Lung (tissue), 13 donors: Measurements from ENCODE around the gene HMGN1. TPM values are rescaled to one million over a fixed set of nuclear protein-coding genes. Genes with fewer than 3 reads are reported as not detected.

Experiments used
- ATAC-seq: fragments of 200-7000 bp; cut with Tn5 transposase; one replicate; pipeline ENCODE4 v1.9.1; 2020; ENCODE audit warnings: moderate number of reproducible peaks; ENCODE audit not compliant: insufficient read depth, low FRiP score
- DNase-seq, 3 donors: peaks; one replicate each; pipeline ENCODE4 v3.0.0-alpha.2; 2013 to 2017
- H3K27ac ChIP-seq, 2 donors: one replicate each; pipeline ENCODE4 v1.5.1; 2013; ENCODE audit warnings: mild to moderate bottlenecking in 2 of 2, moderate library complexity in 2 of 2, control low read depth in 1 of 2, inconsistent platforms in 1 of 2, low read depth in 1 of 2, low read length in 1 of 2
- H3K27me3 ChIP-seq, 3 donors: one replicate each; pipeline ENCODE4 v1.5.1; 2013; ENCODE audit warnings: low read length in 2 of 3; ENCODE audit not compliant: control insufficient read depth in 3 of 3, insufficient read depth in 3 of 3
- H3K36me3 ChIP-seq, 4 donors: one replicate each; pipeline ENCODE4 v1.5.1; 2013; ENCODE audit warnings: low read length in 4 of 4, mild to moderate bottlenecking in 1 of 4, moderate library complexity in 1 of 4; ENCODE audit not compliant: control insufficient read depth in 4 of 4, insufficient read depth in 4 of 4
- H3K4me1 ChIP-seq, 5 donors: one replicate each; pipeline ENCODE4 v1.5.1; 2013; ENCODE audit warnings: low read length in 5 of 5, mild to moderate bottlenecking in 2 of 5, moderate library complexity in 1 of 5; ENCODE audit not compliant: control insufficient read depth in 5 of 5, insufficient read depth in 5 of 5
- H3K4me3 ChIP-seq: one replicate; pipeline ENCODE4 v1.5.1; 2013; ENCODE audit warnings: mild to moderate bottlenecking, control low read depth, moderate library complexity
- H3K9ac ChIP-seq, 2 donors: one replicate each; pipeline ENCODE4 v1.5.1; 2013; ENCODE audit warnings: low read length in 2 of 2, control low read depth in 1 of 2; ENCODE audit not compliant: insufficient read depth in 1 of 2
- H3K9me3 ChIP-seq, 4 donors: one replicate each; pipeline ENCODE4 v1.5.1; 2013; ENCODE audit warnings: low read length in 3 of 4, mild to moderate bottlenecking in 1 of 4, moderate library complexity in 1 of 4; ENCODE audit not compliant: control insufficient read depth in 4 of 4, insufficient read depth in 3 of 4
- WGBS, 2 donors: extraction: QIAGEN DNeasy Blood & Tissue Kit; methylation state at CpG; one replicate each; pipeline ENCODE4 v1.1.7; 2013; 5-methylcytosine and 5-hydroxymethylcytosine counted together
- polyA plus RNA-seq, 2 donors: library from polyadenylated mRNA; stranded (reverse); fragments of 200-250 nt; gene quantifications; one replicate each; pipeline ENCODE4 v1.2.1, GENCODE V29; 2013
- small RNA-seq: library from RNA; depleted of rRNA; stranded (forward); fragments of <200 nt; gene quantifications from one replicate; pipeline ENCODE3, GENCODE V24; 2014; ENCODE audit warnings: low replicate concordance
- total RNA-seq, 2 donors: library from RNA; depleted of rRNA in 1 of 2; stranded (reverse); fragments of >200 nt in 1 of 2; gene quantifications; one replicate each; pipeline ENCODE4 v1.2.1, GENCODE V29; 2014 to 2021
- TF ChIP-seq, protein P1 (sequence below): IDR thresholded peaks from 2 replicates; pipeline ENCODE4 v1.5.1; 2012; ENCODE audit warnings: mild to moderate bottlenecking; ENCODE audit errors: control extremely low read depth, extremely low read depth
- donor health status: control.
- donor health status: control.
- donor health status: Bipolar disorder and iron deficiency.
- donor health status: healthy.
- donor health status: DM: yes; HTN: yes; CAD: no.

HMGN1 gene
- total and polyA plus RNA-seq, 4 donors: 124 to 375 (median 166) TPM

DNA sequence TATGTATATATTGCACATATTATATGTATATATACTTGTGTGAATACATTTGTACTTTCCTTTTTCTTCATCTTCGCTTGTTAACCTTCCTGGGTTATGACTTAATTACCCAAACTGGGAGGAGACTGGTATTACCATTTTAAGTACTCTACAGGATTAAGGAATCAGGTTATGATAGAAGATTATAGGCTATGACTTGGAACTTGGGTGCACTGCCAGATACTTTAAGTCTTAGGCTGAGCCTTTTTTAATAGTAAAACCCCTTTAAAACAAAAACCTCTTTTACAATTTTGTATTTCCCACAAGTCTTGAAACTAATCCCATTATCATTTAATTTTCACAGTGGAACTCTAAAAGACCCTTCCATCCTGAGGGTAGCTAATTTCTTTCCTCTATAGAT is 41.4 kb downstream of the HMGN1 start:
- H3K9me3 ChIP-seq: no peaks in the 10 kb centered on the region
- H3K4me3 ChIP-seq: no peak overlapping the region
- ATAC-seq (no peak), DNase-seq (no peak)
- WGBS, 2 donors: 89 to 96% methylated on average over 1 of the region's 1 CpG
- H3K4me1 ChIP-seq: peaks cover 0 to 6% (median 4%) of the 10 kb centered on the region in 5 donors
- H3K9ac ChIP-seq: no peak overlapping the region
- no peaks in the 10 kb centered on the region for H3K27me3 ChIP-seq
- no peak overlapping the region for H3K27ac ChIP-seq
- peaks cover 0 to 15% (median 13%) of the 10 kb centered on the region in 4 donors for H3K36me3 ChIP-seq
- TF ChIP-seq, protein P1, sequence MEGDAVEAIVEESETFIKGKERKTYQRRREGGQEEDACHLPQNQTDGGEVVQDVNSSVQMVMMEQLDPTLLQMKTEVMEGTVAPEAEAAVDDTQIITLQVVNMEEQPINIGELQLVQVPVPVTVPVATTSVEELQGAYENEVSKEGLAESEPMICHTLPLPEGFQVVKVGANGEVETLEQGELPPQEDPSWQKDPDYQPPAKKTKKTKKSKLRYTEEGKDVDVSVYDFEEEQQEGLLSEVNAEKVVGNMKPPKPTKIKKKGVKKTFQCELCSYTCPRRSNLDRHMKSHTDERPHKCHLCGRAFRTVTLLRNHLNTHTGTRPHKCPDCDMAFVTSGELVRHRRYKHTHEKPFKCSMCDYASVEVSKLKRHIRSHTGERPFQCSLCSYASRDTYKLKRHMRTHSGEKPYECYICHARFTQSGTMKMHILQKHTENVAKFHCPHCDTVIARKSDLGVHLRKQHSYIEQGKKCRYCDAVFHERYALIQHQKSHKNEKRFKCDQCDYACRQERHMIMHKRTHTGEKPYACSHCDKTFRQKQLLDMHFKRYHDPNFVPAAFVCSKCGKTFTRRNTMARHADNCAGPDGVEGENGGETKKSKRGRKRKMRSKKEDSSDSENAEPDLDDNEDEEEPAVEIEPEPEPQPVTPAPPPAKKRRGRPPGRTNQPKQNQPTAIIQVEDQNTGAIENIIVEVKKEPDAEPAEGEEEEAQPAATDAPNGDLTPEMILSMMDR: no peak

DNA sequence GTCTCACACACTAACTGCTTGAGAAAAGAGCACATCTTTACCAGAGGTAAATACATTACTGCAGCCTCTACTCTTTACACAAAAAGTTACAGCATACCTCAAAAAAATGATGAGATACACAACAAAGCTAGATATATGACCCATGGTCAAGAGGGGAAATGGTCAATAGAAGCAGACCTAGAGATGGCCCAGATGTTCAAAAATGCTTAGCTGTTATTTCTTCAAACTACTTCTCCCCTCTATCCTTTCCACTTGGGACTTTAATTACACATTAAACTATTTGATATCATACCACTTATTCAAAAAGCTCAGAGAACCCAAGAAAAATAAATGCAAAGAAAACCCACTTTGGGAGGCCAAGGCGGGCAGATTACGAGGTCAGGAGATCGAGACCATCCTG is 48.3 kb downstream of the HMGN1 start:
- H3K9me3 ChIP-seq: peaks cover 0 to 7% (median 4%) of the 10 kb centered on the region in 4 donors

DNA sequence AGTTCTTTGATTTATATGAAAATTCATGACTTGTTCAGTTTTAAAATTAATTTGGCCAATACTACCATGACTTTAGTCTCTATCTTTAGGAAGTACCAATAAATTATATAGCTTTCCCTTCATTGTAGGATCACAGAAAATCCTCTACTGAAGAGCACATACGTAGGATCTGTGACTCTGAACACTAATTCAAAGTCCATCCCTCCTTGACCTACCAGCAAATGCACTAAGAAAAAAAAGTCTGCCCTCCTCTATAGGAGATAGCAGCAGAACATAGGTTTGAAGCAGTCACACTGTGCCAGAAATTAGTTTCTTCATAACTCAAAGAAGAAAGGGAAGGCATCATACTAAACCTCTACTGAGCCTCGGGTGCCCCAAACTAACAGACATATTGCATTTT is 52.0 kb downstream of the HMGN1 start:
- TF ChIP-seq, protein P1: no peak
- 90 to 96% methylated on average over 2 of the region's 2 CpGs for WGBS, 2 donors

More for the DNA sequence above, 48.3 kb downstream of the HMGN1 start:
- Histone ChIP-seq H3K36me3 (peaks cover 12 to 28% (median 18%) of the 10 kb centered on the region in 4 donors), H3K4me1 (peaks cover 0 to 5% (median 0%) of the 10 kb centered on the region in 5 donors), H3K27ac (no peak overlapping the region), H3K9ac (no peak overlapping the region), H3K4me3 (no peak overlapping the region), H3K27me3 (no peaks in the 10 kb centered on the region)
- no peak for DNase-seq
- 98 to 99% methylated on average over 3 of the region's 3 CpGs for WGBS, 2 donors
- ATAC-seq: no peak
- TF ChIP-seq, protein P1: no peak

More for the DNA sequence above, 52.0 kb downstream of the HMGN1 start:
- Histone ChIP-seq H3K27me3 (no peaks in the 10 kb centered on the region), H3K9ac (no peak overlapping the region), H3K4me3 (no peak overlapping the region), H3K27ac (no peak overlapping the region), H3K9me3 (peaks cover 0 to 7% (median 4%) of the 10 kb centered on the region in 4 donors), H3K36me3 (peaks cover 7 to 43% (median 25%) of the 10 kb centered on the region in 4 donors), H3K4me1 (peaks cover 0 to 5% (median 0%) of the 10 kb centered on the region in 5 donors)
- DNase-seq (no peak), ATAC-seq (no peak)

Small RNA genes within 50 kb of the gene (small RNA-seq; reads per million reads assigned to genes)
- not detected for gene RF00019

Other genes starting within 250 kb of the HMGN1 start
- 10 to 100 TPM; 17.9 to 28.5 TPM for gene PSMG1, start 165.6 kb downstream of the HMGN1 start, total RNA-seq
- gene PSMG1, start 165.6 kb downstream of the HMGN1 start, polyA plus RNA-seq: 10 to 100 TPM; 40.5 to 62.0 TPM
- gene BRWD1, start 35.5 kb downstream of the HMGN1 start, total RNA-seq: 100 to 1,000 TPM in 1 of 2 donors, 10 to 100 TPM in 1; 30.7 to 145 TPM
- 1 to 10 TPM; 9.5 to 9.6 TPM for gene BRWD1, start 35.5 kb downstream of the HMGN1 start, polyA plus RNA-seq
- gene LCA5L, start 96.7 kb upstream of the HMGN1 start, total RNA-seq: 1 to 10 TPM; 4.4 to 6.5 TPM
- gene LCA5L, start 96.7 kb upstream of the HMGN1 start, polyA plus RNA-seq: 1 to 10 TPM; 2.4 to 3.0 TPM
- gene SH3BGR, start 102.9 kb upstream of the HMGN1 start, total RNA-seq: 1 to 10 TPM in 1 of 2 donors, not detected in 1; 3.2 TPM
- 1 to 10 TPM; 1.2 to 8.9 TPM for gene SH3BGR, start 102.9 kb upstream of the HMGN1 start, polyA plus RNA-seq